Osteocyte (in vitro differentiated cells): ENCODE results near the gene TMPRSS6. TPM values are rescaled to one million over a fixed set of nuclear protein-coding genes. Genes with fewer than 3 reads are reported as not detected.

ENCODE experiments used
- DNase-seq: peaks from one replicate; pipeline ENCODE4 v3.0.0; 2021; ENCODE audit warnings: mixed read lengths; ENCODE audit not compliant: unreplicated experiment; ENCODE audit errors: extremely low spot score
- H3K27ac Mint-ChIP-seq: one replicate; pipeline ENCODE4 v1.8.0; 2021; ENCODE audit warnings: mild to moderate bottlenecking, mixed read lengths; ENCODE audit not compliant: unreplicated experiment
- H3K27me3 Mint-ChIP-seq: one replicate; pipeline ENCODE4 v1.8.0; 2021; ENCODE audit warnings: mixed read lengths; ENCODE audit not compliant: unreplicated experiment
- H3K36me3 Mint-ChIP-seq: one replicate; pipeline ENCODE4 v1.8.0; 2021; ENCODE audit warnings: mixed read lengths; ENCODE audit not compliant: unreplicated experiment
- H3K4me1 Mint-ChIP-seq: one replicate; pipeline ENCODE4 v1.8.0; 2021; ENCODE audit warnings: mixed read lengths; ENCODE audit not compliant: unreplicated experiment
- H3K4me3 Mint-ChIP-seq: one replicate; pipeline ENCODE4 v1.8.0; 2021; ENCODE audit warnings: mild to moderate bottlenecking, moderate library complexity, mixed read lengths; ENCODE audit not compliant: unreplicated experiment
- H3K9me3 Mint-ChIP-seq: one replicate; pipeline ENCODE4 v1.8.0; 2021; ENCODE audit warnings: mixed read lengths; ENCODE audit not compliant: unreplicated experiment
- total RNA-seq: library from RNA; stranded (reverse); gene quantifications from 2 replicates; pipeline ENCODE4 v1.2.1, GENCODE V29; 2021
- TF ChIP-seq, protein P1 (sequence below): fragments of 200-600 bp; sonication (generic); IDR thresholded peaks from 2 replicates; pipeline ENCODE4 v1.5.0; 2021; ENCODE audit warnings: antibody characterized with exemption, mild to moderate bottlenecking, moderate library complexity

The TMPRSS6 gene
- total RNA-seq, 1 donor from 2014 or later = not detected

DNA sequence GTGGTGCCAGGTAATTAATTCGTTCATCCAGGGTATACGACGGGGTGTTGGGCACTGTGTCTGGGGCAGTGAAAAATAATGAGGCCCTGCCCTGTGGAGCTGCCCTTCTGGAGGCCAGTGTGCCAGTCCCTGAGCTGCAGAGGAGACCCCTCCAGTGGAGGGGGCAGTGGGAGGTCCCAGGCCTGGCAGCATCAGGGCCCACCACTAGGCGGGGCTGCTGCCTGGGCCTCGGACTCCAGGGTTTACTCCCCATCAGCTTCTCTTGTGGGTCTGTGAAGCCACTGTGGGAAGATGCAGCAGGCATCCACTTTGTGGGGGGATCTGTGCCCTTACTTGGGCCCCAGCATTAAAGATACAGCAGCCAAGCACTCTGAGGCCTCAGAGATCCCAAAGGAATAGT is 17.4 kb upstream of the TMPRSS6 start:
- Mint-ChIP-seq H3K36me3 (no peaks in the 10 kb centered on the region), H3K4me3 (no peak overlapping the region), H3K27ac (no peak overlapping the region), H3K27me3 (peaks cover 15% of the 10 kb centered on the region), H3K4me1 (peaks cover 4% of the 10 kb centered on the region), H3K9me3 (no peaks in the 10 kb centered on the region)
- no peak for DNase-seq
- TF ChIP-seq, protein P1, sequence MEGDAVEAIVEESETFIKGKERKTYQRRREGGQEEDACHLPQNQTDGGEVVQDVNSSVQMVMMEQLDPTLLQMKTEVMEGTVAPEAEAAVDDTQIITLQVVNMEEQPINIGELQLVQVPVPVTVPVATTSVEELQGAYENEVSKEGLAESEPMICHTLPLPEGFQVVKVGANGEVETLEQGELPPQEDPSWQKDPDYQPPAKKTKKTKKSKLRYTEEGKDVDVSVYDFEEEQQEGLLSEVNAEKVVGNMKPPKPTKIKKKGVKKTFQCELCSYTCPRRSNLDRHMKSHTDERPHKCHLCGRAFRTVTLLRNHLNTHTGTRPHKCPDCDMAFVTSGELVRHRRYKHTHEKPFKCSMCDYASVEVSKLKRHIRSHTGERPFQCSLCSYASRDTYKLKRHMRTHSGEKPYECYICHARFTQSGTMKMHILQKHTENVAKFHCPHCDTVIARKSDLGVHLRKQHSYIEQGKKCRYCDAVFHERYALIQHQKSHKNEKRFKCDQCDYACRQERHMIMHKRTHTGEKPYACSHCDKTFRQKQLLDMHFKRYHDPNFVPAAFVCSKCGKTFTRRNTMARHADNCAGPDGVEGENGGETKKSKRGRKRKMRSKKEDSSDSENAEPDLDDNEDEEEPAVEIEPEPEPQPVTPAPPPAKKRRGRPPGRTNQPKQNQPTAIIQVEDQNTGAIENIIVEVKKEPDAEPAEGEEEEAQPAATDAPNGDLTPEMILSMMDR = peak; percentile 26

DNA sequence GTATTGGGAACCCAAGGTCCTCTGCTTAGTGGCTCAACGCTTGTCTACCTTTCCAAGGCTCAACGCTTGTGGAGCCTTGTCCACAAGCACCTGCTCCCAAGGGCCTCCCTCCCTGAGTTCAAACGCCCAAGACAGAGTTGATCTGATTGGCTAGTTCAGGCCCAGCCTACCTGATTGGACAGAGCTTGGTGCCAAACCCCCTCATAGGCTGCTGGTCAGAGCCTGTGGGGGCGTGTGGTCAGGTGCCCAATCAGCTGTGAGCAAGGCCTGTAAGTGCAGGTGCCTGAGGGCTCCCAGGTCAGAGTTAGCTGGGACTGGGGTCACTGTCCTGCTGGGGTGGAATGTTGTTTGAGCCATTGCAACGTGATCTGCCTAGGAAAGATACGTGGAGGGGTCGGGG is 16.9 kb upstream of the TMPRSS6 start:
- no peak overlapping the region for H3K4me3 Mint-ChIP-seq
- peaks cover 4% of the 10 kb centered on the region for H3K4me1 Mint-ChIP-seq
- no peak overlapping the region for H3K27ac Mint-ChIP-seq
- H3K27me3 Mint-ChIP-seq = peaks cover 15% of the 10 kb centered on the region
- H3K36me3 Mint-ChIP-seq = no peaks in the 10 kb centered on the region
- no peak for DNase-seq
- H3K9me3 Mint-ChIP-seq = no peaks in the 10 kb centered on the region
- TF ChIP-seq, protein P1 = no peak

DNA sequence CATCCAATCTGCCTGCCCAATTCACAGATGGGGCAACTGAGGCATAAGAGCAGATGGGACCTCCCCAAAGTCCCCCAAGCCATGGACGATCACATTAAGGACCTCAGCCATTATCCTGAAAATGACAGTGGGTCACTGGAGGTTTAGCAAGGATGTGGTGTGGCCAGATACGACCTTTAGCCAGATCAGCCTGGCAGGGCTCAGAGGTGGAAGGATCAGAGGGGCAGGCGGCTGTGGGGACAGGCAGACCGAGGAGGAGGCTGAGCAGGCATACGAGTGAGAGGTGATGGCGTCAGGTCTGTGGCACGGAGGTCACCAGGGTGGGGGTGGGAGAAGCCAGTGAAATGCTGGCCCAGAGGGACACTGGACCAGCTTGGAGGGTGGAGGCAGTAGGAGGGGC is 14.1 kb upstream of the TMPRSS6 start:
- H3K9me3 Mint-ChIP-seq = no peaks in the 10 kb centered on the region
- TF ChIP-seq, protein P1 = no peak
- H3K4me3 Mint-ChIP-seq = no peak overlapping the region
- no peaks in the 10 kb centered on the region for H3K36me3 Mint-ChIP-seq
- DNase-seq = no peak
- H3K27me3 Mint-ChIP-seq = peaks cover 20% of the 10 kb centered on the region
- no peak overlapping the region for H3K27ac Mint-ChIP-seq
- H3K4me1 Mint-ChIP-seq = peaks cover 4% of the 10 kb centered on the region

DNA sequence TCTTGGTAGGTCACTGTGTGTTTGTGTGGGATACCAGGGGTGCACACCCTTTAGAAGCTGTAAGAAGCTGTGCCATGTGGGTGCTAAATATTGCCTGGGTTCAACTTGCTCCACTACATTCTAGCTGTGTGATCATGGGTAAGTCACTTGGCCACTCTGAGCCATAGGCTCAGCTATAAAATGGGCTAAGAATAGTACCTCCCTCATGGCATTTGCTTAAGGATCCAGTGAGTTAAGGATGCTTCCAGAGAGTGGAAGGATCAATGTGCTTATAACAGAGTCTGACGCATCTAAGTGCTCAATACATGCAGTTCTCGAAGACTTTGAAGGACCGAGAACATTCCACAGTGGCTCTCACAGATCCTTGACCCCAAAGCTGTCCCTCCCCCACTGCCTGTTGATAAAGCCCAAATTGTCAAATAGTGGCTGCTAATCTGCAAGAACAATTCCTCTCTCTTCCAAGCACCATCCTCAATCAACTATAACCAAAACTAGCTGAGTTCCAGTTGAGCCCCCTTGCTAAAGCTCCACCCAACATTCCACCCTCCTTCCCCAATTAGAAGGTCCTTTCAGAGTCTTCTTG is 13.2 kb upstream of the TMPRSS6 start:
- H3K36me3 Mint-ChIP-seq = no peaks in the 10 kb centered on the region
- peaks cover 28% of the 10 kb centered on the region for H3K27me3 Mint-ChIP-seq
- DNase-seq = no peak
- no peak overlapping the region for H3K27ac Mint-ChIP-seq
- H3K9me3 Mint-ChIP-seq = no peaks in the 10 kb centered on the region
- no peak overlapping the region for H3K4me3 Mint-ChIP-seq
- H3K4me1 Mint-ChIP-seq = peaks cover 4% of the 10 kb centered on the region
- TF ChIP-seq, protein P1 = no peak

DNA sequence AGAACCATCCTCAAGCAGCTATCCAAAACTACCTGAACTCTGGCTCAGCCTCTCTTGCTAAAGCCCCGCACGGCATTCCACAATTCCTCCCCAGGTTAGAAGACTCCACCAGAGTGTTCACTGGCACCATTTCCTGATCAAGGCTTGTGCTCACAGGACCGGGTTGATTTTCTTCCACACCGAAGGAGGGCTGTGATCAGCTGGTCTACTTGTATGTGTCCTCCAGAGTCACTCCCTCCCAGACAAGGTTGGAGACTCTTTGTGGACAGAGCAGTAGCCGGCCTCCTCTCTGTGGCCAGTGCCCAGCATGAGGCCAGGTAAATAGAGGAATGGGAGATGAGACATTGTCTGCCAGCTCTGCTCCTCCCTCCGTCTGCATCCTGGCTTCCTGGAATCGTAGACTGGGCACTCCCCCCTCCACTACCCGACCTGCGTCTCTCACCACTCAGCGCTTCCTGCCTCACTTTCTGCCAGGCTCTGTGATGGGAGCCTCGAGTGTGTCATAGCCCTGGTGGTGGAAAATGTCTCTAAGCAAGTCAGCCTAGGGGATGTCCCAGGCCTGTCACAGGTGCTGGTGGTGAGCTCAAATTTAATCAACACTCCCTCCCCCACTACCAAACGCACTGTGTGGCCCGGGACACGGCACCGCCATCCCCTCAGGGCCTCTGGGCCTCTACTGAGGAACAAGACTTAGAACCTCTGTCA is 12.5 kb upstream of the TMPRSS6 start:
- H3K27me3 Mint-ChIP-seq = peaks cover 27% of the 10 kb centered on the region
- no peak overlapping the region for H3K27ac Mint-ChIP-seq
- no peak overlapping the region for H3K4me3 Mint-ChIP-seq
- TF ChIP-seq, protein P1 = no peak
- no peaks in the 10 kb centered on the region for H3K9me3 Mint-ChIP-seq
- no peak for DNase-seq
- no peaks in the 10 kb centered on the region for H3K36me3 Mint-ChIP-seq
- H3K4me1 Mint-ChIP-seq = peaks cover 4% of the 10 kb centered on the region
